Body of pancreas (tissue), 4 donors: ENCODE measurements around the gene HS3ST6. TPM values are rescaled to one million over a fixed set of nuclear protein-coding genes. Genes with fewer than 3 reads are reported as not detected.

ENCODE experiments used
- ATAC-seq: fragments of 150-250 bp; one replicate; pipeline ENCODE4 v1.9.1; 2016
- DNase-seq, 4 donors: peaks; one replicate each; pipeline ENCODE4 v3.0.0-alpha.2; 2019
- H3K27ac ChIP-seq, 4 donors: fragments of 200-600 bp; sonication (generic); 1 replicate in 3 of 4; 2 replicates in 1 of 4; pipeline versions ENCODE4 v1.5.1 to v1.6.1; 2016 to 2019; ENCODE audit warnings: mild to moderate bottlenecking in 1 of 4, mixed read lengths in 1 of 4, moderate library complexity in 1 of 4
- H3K27me3 ChIP-seq, 2 donors: fragments of 200-600 bp; sonication (generic); one replicate each; pipeline ENCODE4 v1.6.0; 2016; ENCODE audit warnings: mild to moderate bottlenecking in 1 of 2
- H3K36me3 ChIP-seq, 2 donors: fragments of 200-600 bp; sonication (generic); replicated peaks in 1 of 2; 2 replicates each; pipeline ENCODE4 v1.5.1; 2016; ENCODE audit warnings: low read depth in 2 of 2; ENCODE audit not compliant: insufficient read depth in 1 of 2
- H3K4me1 ChIP-seq: fragments of 200-600 bp; sonication (generic); one replicate; pipeline ENCODE4 v1.6.0; 2016
- H3K4me3 ChIP-seq, 2 donors: fragments of 200-600 bp; sonication (generic); 1 replicate in 1 of 2; 2 replicates in 1 of 2; pipeline ENCODE4 v1.5.1; 2016 to 2019
- H3K9me3 ChIP-seq, 3 donors: fragments of 200-600 bp; sonication (generic); 1 replicate in 2 of 3; 2 replicates in 1 of 3; pipeline ENCODE4 v1.5.1; 2016
- CTCF ChIP-seq, 7 experiments: fragments of 450-650 bp in 4 of 7; fragments of 200-600 bp in 3 of 7; sonication (generic) in 3 of 7; IDR thresholded peaks; one replicate each; pipeline ENCODE4 v1.5.1; 2016 to 2019; ENCODE audit warnings: antibody characterized with exemption in 7 of 7
- POLR2A ChIP-seq, 3 donors: fragments of 450-650 bp; IDR thresholded peaks; one replicate each; pipeline ENCODE4 v1.6.1; 2016; ENCODE audit warnings: antibody characterized with exemption in 3 of 3, mild to moderate bottlenecking in 2 of 3
- WGBS, 2 donors: methylation state at CpG; one replicate each; pipeline ENCODE4 v1.1.5; 2017; 5-methylcytosine and 5-hydroxymethylcytosine counted together
- intact Hi-C: fragments of 100-400 bp; cut with DNase I; formaldehyde crosslinking; loops from one replicate; pipeline ENCODE4 v1.15.1; 2023
- total RNA-seq, 2 donors: library from RNA; depleted of rRNA; stranded (reverse); fragments of >200 nt; gene quantifications; one replicate each; pipeline ENCODE4 v1.1.0, GENCODE V29; 2016

Gene HS3ST6
- not detected for total RNA-seq

GRCh38 chr16:1918351-1919326 lies at the start of gene HS3ST6:
TSS of gene HS3ST6 (minus strand) at chr16:1918415. CDS start at chr16:1918323, 92 bp downstream.
- no peak within 1 kb of the TSS for H3K27ac ChIP-seq
- H3K27me3 ChIP-seq = peaks cover 0 to 40% of the 10 kb centered on the region in 2 donors
- intact Hi-C loops = no loop called here
- H3K36me3 ChIP-seq = no peaks in the 10 kb centered on the region
- H3K4me1 ChIP-seq = peaks cover 20% of the 10 kb centered on the region
- DNase-seq = no peak
- no peak for ATAC-seq
- TF ChIP-seq CTCF (IDR thresholded peaks at IDR 0.05) = no peak
- no peak for TF ChIP-seq POLR2A (IDR thresholded peaks at IDR 0.05)
- no peaks in the 10 kb centered on the region for H3K9me3 ChIP-seq
- 6 to 17% methylated on average over 13 to 60 of the region's 71 CpGs for WGBS, 2 donors
- H3K4me3 ChIP-seq = no peak within 1 kb of the TSS

- Histone ChIP-seq H3K27me3 (no peaks in the 10 kb centered on the region), H3K27ac (peak within 1 kb of the TSS in 2 of 4 donors; percentile 96 to 97), H3K4me1 (peaks cover 38% of the 10 kb centered on the region), H3K4me3 (peak within 1 kb of the TSS in 1 of 2 donors; percentile 68), H3K9me3 (no peaks in the 10 kb centered on the region), H3K36me3 (peaks cover 4 to 8% of the 10 kb centered on the region in 2 donors)
- no peak for TF ChIP-seq POLR2A (IDR thresholded peaks at IDR 0.05)
- no peak for TF ChIP-seq CTCF (IDR thresholded peaks at IDR 0.05)
- 95 to 96% methylated on average over 5 to 6 of the region's 6 CpGs for WGBS, 2 donors
- DNase-seq = no peak
- intact Hi-C loops = no loop called here
- no peak for ATAC-seq
These were observed 48.2 kb upstream of the HS3ST6 start, which contains the start of gene RNF151 for GRCh38 chr16:1966460-1966859. TSS of gene RNF151 (plus strand) at chr16:1966856. CDS start at chr16:1966882, 26 bp downstream.

GRCh38 chr16:1965396-1966001 lies 47.3 kb upstream of the HS3ST6 start:
- no peaks in the 10 kb centered on the region for H3K27me3 ChIP-seq
- no peak for DNase-seq
- H3K4me3 ChIP-seq = peak overlapping the region; percentile 68 to 78
- TF ChIP-seq POLR2A (IDR thresholded peaks at IDR 0.05) = no peak
- TF ChIP-seq CTCF (IDR thresholded peaks at IDR 0.05) = no peak
- no peak for ATAC-seq
- intact Hi-C loops = no loop called here
- H3K4me1 ChIP-seq = peaks cover 38% of the 10 kb centered on the region
- peaks cover 4 to 8% of the 10 kb centered on the region in 2 donors for H3K36me3 ChIP-seq
- WGBS, 2 donors = 4 to 16% methylated on average over 7 to 24 of the region's 24 CpGs
- H3K9me3 ChIP-seq = no peaks in the 10 kb centered on the region
- peak overlapping the region; percentile 90 to 97 (median 95) for H3K27ac ChIP-seq

GRCh38 chr16:1964506-1965395 lies 46.5 kb upstream of the HS3ST6 start, which contains the start of gene RPS2:
TSS of gene RPS2 (minus strand) at chr16:1964826. CDS start at chr16:1964625, 201 bp downstream.
- H3K27me3 ChIP-seq = no peaks in the 10 kb centered on the region
- H3K4me3 ChIP-seq = peak within 1 kb of the TSS; percentile 68 to 78
- H3K9me3 ChIP-seq = no peaks in the 10 kb centered on the region
- DNase-seq = peak; percentile 98 to 100 (median 100)
- no peak for TF ChIP-seq CTCF (IDR thresholded peaks at IDR 0.05)
- TF ChIP-seq POLR2A (IDR thresholded peaks at IDR 0.05) = peak; percentile 93 to 99 (median 99)
- peak within 1 kb of the TSS; percentile 90 to 97 (median 95) for H3K27ac ChIP-seq
- peaks cover 4 to 8% of the 10 kb centered on the region in 2 donors for H3K36me3 ChIP-seq
- peak; percentile 97 for ATAC-seq
- peaks cover 43% of the 10 kb centered on the region for H3K4me1 ChIP-seq
- intact Hi-C loops = no loop called here
- WGBS, 2 donors = 0 to 1% methylated on average over 7 to 93 of the region's 97 CpGs
